ENCODE data around the gene IQCN. TPM values are rescaled to one million over a fixed set of nuclear protein-coding genes. Genes with fewer than 3 reads are reported as not detected.
A peak's percentile ranks its signal among the peaks of the same experiment; 100 is the strongest.

Gene IQCN
- total and polyA plus RNA-seq, 2 of the 4 experiments (the other 2 are of a cell fraction): 0.18 to 0.67 TPM

- Histone ChIP-seq H2BK120ac (ENCODE audit: low read depth, low read length) (peak overlapping the region; percentile 94), H3K9ac (ENCODE audit: low read depth, low read length) (peak overlapping the region; percentile 89), H3K18ac (ENCODE audit: low read depth, low read length) (peak overlapping the region; percentile 74), H3K27ac (ENCODE audit: insufficient read depth, low read length) (peak overlapping the region; percentile 92), H3K14ac (replicated peaks; ENCODE audit: low read depth, low read length) (peak overlapping the region; percentile 99), H2BK15ac (ENCODE audit: low read depth, low read length) (peak overlapping the region; percentile 92; the same call in 2 of the 3 replicates), H3K4ac (ENCODE audit: low read depth, low read length) (peak overlapping the region; percentile 99), H2AK5ac (ENCODE audit: low read depth, low read length) (peak overlapping the region; percentile 99), H3K4me1 (ENCODE audit: control insufficient read depth, insufficient read depth, low read length) (peaks cover 26% of the 10 kb centered on the region), H3K9me3 (ENCODE audit: control insufficient read depth, insufficient read depth, low read length) (no peaks in the 10 kb centered on the region), H4K5ac (ENCODE audit: low read depth, low read length) (peak overlapping the region; percentile 94), H3K4me3 (ENCODE audit: insufficient read depth, low read depth, low read length) (peak overlapping the region; percentile 49), H4K8ac (ENCODE audit: low read depth in 2 of 2, low read length in 2 of 2) (peak overlapping the region; percentile 98 to 100), H3K4me2 (ENCODE audit: low read depth, low read length) (peak overlapping the region; percentile 89), H2BK20ac (ENCODE audit: low read depth, low read length) (peak overlapping the region; percentile 79), H3K36me3 (ENCODE audit: control insufficient read depth, insufficient read depth, low read length) (no peaks in the 10 kb centered on the region), H3K9me1 (ENCODE audit: insufficient read depth, low read length) (0 out of 2 replicates have a peak, but pooled peaks cover 2% of the 10 kb centered on the region), H3K56ac (ENCODE audit: extremely low read depth, insufficient read depth, low read length) (peak overlapping the region; percentile 84; the same call in 1 of the 2 replicates), H2AK9ac (replicated peaks; ENCODE audit: low read depth, low read length, poor library complexity) (peak overlapping the region; percentile 99), H3K79me1 (ENCODE audit: low read depth in 1 of 2, low read length in 2 of 2) (peaks cover 0 to 4% of the 10 kb centered on the region in 2 experiments; a peak in 1 of 4 replicates), H4K20me1 (ENCODE audit: insufficient read depth, low read length) (no peaks in the 10 kb centered on the region), H4K91ac (ENCODE audit: insufficient read depth, low read depth, low read length) (peak overlapping the region; percentile 98), H2AFZ (replicated peaks; ENCODE audit: low read length, poor library complexity) (peak overlapping the region; percentile 95), H2BK5ac (ENCODE audit: low read depth, low read length, poor library complexity, severe bottlenecking) (peak overlapping the region; percentile 82), H3K27me3 (ENCODE audit: control insufficient read depth, insufficient read depth, low read length) (no peaks in the 10 kb centered on the region), H3K23ac (ENCODE audit: low read depth, low read length) (peak overlapping the region; percentile 93)
- TF ChIP-seq CHD1 (IDR thresholded peaks at IDR 0.05; ENCODE audit: low read depth, low read length): 0 out of 2 replicates have a peak, but pooled peaks have one; percentile 33
- TF ChIP-seq RFX5 (IDR thresholded peaks at IDR 0.05; ENCODE audit: low read depth, low read length): no peak
- peak; percentile 73 for TF ChIP-seq RCOR1 (IDR thresholded peaks at IDR 0.05; ENCODE audit: insufficient replicate concordance, low read length)
- TF ChIP-seq MAZ (IDR thresholded peaks at IDR 0.05; ENCODE audit: borderline replicate concordance, low read depth, low read length): peak; percentile 61; the same call in 1 of the 2 replicates
- WGBS, 2 experiments (ENCODE audit: extremely low coverage in 2 of 2, insufficient read length in 1 of 2): 24% methylated on average over 11 of the region's 31 CpGs; no CpG with 5 or more reads in 1 of the 2 experiments
- ChIA-PET CTCF (interaction anchor here (0.5 to 3.0 kb wide), 3 partner anchors 14 to 240 kb away, joined by 3 to 23 read pairs (median 5); no protein-coding TSS in a partner anchor), POLR2A (ENCODE audit: unreplicated experiment) (interaction anchor here (0.5 to 2.4 kb wide), 9 partner anchors 11 to 1553 kb away, joined by 3 to 17 read pairs (median 8); partner anchors contain the start of gene JUND)
- dilution Hi-C loops (cut with HindIII; ENCODE audit: low sequenced_read_pairs, unreplicated experiment): no loop called here
- BruUV-seq (replicated peaks): no TSS peak
- intact Hi-C loops (cut with micrococcal nuclease): no loop called here
- in situ Hi-C loops (cut with MboI; ENCODE audit: low sequenced_read_pairs): no loop called here
- ATAC-seq (ENCODE audit: low read depth) (peak; percentile 45), DNase-seq (peak; percentile 57)
Observed at GRCh38 chr19:18292810-18293641, 18.8 kb upstream of the IQCN start.

All from IMR-90 (cell line).